ENCODE results near the gene SMIM3.
"Not testable (repeated sequence)": the region's sequence is repeated elsewhere in the genome, so short reads cannot be mapped to it uniquely, and the experiment has no call there.

SMIM3 gene

GRCh38 chr5:150794927-150795326 is 16.4 kb downstream of the SMIM3 start:
- no peak for DNase-seq (ENCODE audit: low read depth)

- DNase-seq (ENCODE audit: low read depth), result no peak
Measured at GRCh38 chr5:150797384-150797783, 18.8 kb downstream of the SMIM3 start.

- no peak for DNase-seq (ENCODE audit: low read depth)
Measured at GRCh38 chr5:150801117-150801927, 22.8 kb downstream of the SMIM3 start.

- DNase-seq (ENCODE audit: low read depth), result no peak
Measured at GRCh38 chr5:150804388-150804787, 25.8 kb downstream of the SMIM3 start.

GRCh38 chr5:150809363-150809762 is 30.8 kb downstream of the SMIM3 start:
- DNase-seq (ENCODE audit: low read depth), result no peak

GRCh38 chr5:150815010-150815409 is 36.5 kb downstream of the SMIM3 start:
- DNase-seq (ENCODE audit: low read depth), result no peak

GRCh38 chr5:150816946-150817345 is 38.4 kb downstream of the SMIM3 start:
- no peak for DNase-seq (ENCODE audit: low read depth)

- DNase-seq (ENCODE audit: low read depth), result no peak
Measured at GRCh38 chr5:150829744-150830143, 51.2 kb downstream of the SMIM3 start.

GRCh38 chr5:150831821-150832220 is 53.3 kb downstream of the SMIM3 start:
- DNase-seq (ENCODE audit: low read depth), result not testable (repeated sequence)

GRCh38 chr5:150836064-150836463 is 57.5 kb downstream of the SMIM3 start:
- DNase-seq (ENCODE audit: low read depth), result no peak

GRCh38 chr5:150836703-150837102 is 58.1 kb downstream of the SMIM3 start:
- no peak for DNase-seq (ENCODE audit: low read depth)

- DNase-seq (ENCODE audit: low read depth), result not testable (repeated sequence)
Measured at GRCh38 chr5:150845185-150845859, 66.8 kb downstream of the SMIM3 start.

- not testable (repeated sequence) for DNase-seq (ENCODE audit: low read depth)
Measured at GRCh38 chr5:150846308-150846653, 67.7 kb downstream of the SMIM3 start, which contains the start of gene IRGM. IRGM (plus strand) TSS chr5:150846521; CDS start chr5:150848124, 1,603 bp downstream.

Measured in CMK (cell line).